Measurements from ENCODE around the gene KRTAP19-4.
"Not testable (repeated sequence)": the region's sequence is repeated elsewhere in the genome, so short reads cannot be mapped to it uniquely, and the experiment has no call there.

Gene KRTAP19-4

GRCh38 chr21:30497065-30497464 is at the start of gene KRTAP19-4:
KRTAP19-4 (minus strand) TSS chr21:30497165; CDS start chr21:30497110, 55 bp downstream.
- DNase-seq (ENCODE audit: extremely low read depth, low read depth), result no peak
- TF ChIP-seq CTCF (IDR thresholded peaks at IDR 0.05; ENCODE audit: low read depth, low read length), result no peak

GRCh38 chr21:30541764-30542163 is 44.8 kb upstream of the KRTAP19-4 start, which contains the start of gene KRTAP19-6:
KRTAP19-6 (minus strand) TSS chr21:30541864; CDS start chr21:30541833, 31 bp downstream.
- no peak for TF ChIP-seq CTCF (IDR thresholded peaks at IDR 0.05; ENCODE audit: low read depth, low read length)
- no peak for DNase-seq (ENCODE audit: extremely low read depth, low read depth)

- TF ChIP-seq CTCF (IDR thresholded peaks at IDR 0.05; ENCODE audit: low read depth, low read length), result no peak
- no peak for DNase-seq (ENCODE audit: extremely low read depth, low read depth)
Measured at GRCh38 chr21:30518876-30519275, 21.9 kb upstream of the KRTAP19-4 start.

GRCh38 chr21:30515681-30516080 is 18.7 kb upstream of the KRTAP19-4 start:
- no peak for DNase-seq (ENCODE audit: extremely low read depth, low read depth)
- no peak for TF ChIP-seq CTCF (IDR thresholded peaks at IDR 0.05; ENCODE audit: low read depth, low read length)

- not testable (repeated sequence) for DNase-seq (ENCODE audit: extremely low read depth, low read depth)
Measured at GRCh38 chr21:30505621-30506205, 8.7 kb upstream of the KRTAP19-4 start.

- TF ChIP-seq CTCF (IDR thresholded peaks at IDR 0.05; ENCODE audit: low read depth, low read length), result no peak
- no peak for DNase-seq (ENCODE audit: extremely low read depth, low read depth)
Measured at GRCh38 chr21:30502041-30502440, 5.1 kb upstream of the KRTAP19-4 start, which contains the start of gene KRTAP19-5. KRTAP19-5 (minus strand) TSS chr21:30502141; CDS start chr21:30502090, 51 bp downstream.

GRCh38 chr21:30491963-30492428 is 5.0 kb downstream of the KRTAP19-4 start, which contains the start of gene KRTAP19-3:
KRTAP19-3 (minus strand) TSS chr21:30492013; CDS start chr21:30491957, 56 bp downstream.
- no peak for TF ChIP-seq CTCF (IDR thresholded peaks at IDR 0.05; ENCODE audit: low read depth, low read length)

GRCh38 chr21:30487336-30487735 is 9.6 kb downstream of the KRTAP19-4 start, which contains the start of gene KRTAP19-2:
KRTAP19-2 (minus strand) TSS chr21:30487436; CDS start chr21:30487348, 88 bp downstream.
- DNase-seq (ENCODE audit: extremely low read depth, low read depth), result no peak
- no peak for TF ChIP-seq CTCF (IDR thresholded peaks at IDR 0.05; ENCODE audit: low read depth, low read length)

More at GRCh38 chr21:30491963-30492428, 5.0 kb downstream of the KRTAP19-4 start, which contains the start of gene KRTAP19-3:
- DNase-seq (ENCODE audit: extremely low read depth, low read depth), result no peak
